Lower leg skin (tissue), 4 donors: ENCODE results near the gene IFNGR1. TPM values are rescaled to one million over a fixed set of nuclear protein-coding genes. Genes with fewer than 3 reads are reported as not detected.

Experiments
- DNase-seq, 2 donors: peaks; one replicate each; pipeline ENCODE4 v3.0.0-alpha.2; 2019; ENCODE audit warnings: low spot score in 2 of 2
- H3K4me3 ChIP-seq: fragments of 200-600 bp; sonication (generic); 2 replicates; pipeline ENCODE4 v1.5.1; 2017; ENCODE audit warnings: mild to moderate bottlenecking, low read depth; ENCODE audit not compliant: poor library complexity, severe bottlenecking
- POLR2A ChIP-seq, 2 donors: fragments of 450-650 bp; IDR thresholded peaks; one replicate each; pipeline ENCODE4 v1.6.1; 2016 to 2017; ENCODE audit warnings: antibody characterized with exemption in 2 of 2, mild to moderate bottlenecking in 1 of 2, moderate library complexity in 1 of 2
- WGBS, 2 donors: methylation state at CpG; one replicate each; pipeline ENCODE4 v1.1.5; 2018; 5-methylcytosine and 5-hydroxymethylcytosine counted together
- intact Hi-C: fragments of 100-400 bp; cut with DNase I; formaldehyde crosslinking; loops from one replicate; pipeline ENCODE4 v1.15.0; 2023; ENCODE audit warnings: low total_unique reads
- total RNA-seq, 4 donors: library from RNA; depleted of rRNA; stranded (reverse); fragments of >200 nt; gene quantifications; one replicate each; pipeline ENCODE4 v1.1.0, GENCODE V29; 2016
- TF ChIP-seq, protein P1 (sequence below), 3 donors: fragments of 450-650 bp; IDR thresholded peaks; one replicate each; pipeline ENCODE4 v1.5.1; 2016; ENCODE audit warnings: antibody characterized with exemption in 3 of 3, mild to moderate bottlenecking in 3 of 3, moderate library complexity in 2 of 3

Gene IFNGR1
- total RNA-seq, 4 donors from 2014 or later: 64.2 to 92.1 (median 83.0) TPM

GRCh38 chr6:137227871-137228302, 8.7 kb upstream of the IFNGR1 start:
- no peak for TF ChIP-seq POLR2A (IDR thresholded peaks at IDR 0.05)
- TF ChIP-seq, protein P1, sequence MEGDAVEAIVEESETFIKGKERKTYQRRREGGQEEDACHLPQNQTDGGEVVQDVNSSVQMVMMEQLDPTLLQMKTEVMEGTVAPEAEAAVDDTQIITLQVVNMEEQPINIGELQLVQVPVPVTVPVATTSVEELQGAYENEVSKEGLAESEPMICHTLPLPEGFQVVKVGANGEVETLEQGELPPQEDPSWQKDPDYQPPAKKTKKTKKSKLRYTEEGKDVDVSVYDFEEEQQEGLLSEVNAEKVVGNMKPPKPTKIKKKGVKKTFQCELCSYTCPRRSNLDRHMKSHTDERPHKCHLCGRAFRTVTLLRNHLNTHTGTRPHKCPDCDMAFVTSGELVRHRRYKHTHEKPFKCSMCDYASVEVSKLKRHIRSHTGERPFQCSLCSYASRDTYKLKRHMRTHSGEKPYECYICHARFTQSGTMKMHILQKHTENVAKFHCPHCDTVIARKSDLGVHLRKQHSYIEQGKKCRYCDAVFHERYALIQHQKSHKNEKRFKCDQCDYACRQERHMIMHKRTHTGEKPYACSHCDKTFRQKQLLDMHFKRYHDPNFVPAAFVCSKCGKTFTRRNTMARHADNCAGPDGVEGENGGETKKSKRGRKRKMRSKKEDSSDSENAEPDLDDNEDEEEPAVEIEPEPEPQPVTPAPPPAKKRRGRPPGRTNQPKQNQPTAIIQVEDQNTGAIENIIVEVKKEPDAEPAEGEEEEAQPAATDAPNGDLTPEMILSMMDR (IDR thresholded peaks at IDR 0.05): no peak
- 60 to 63% methylated on average over 4 of the region's 4 CpGs for WGBS, 2 donors
- no peak overlapping the region for H3K4me3 ChIP-seq
- no peak for DNase-seq
- intact Hi-C loops: no loop called here

- H3K4me3 ChIP-seq: no peak overlapping the region
- WGBS, 2 donors: 86 to 88% methylated on average over 4 of the region's 4 CpGs
- intact Hi-C loops: no loop called here
- DNase-seq: no peak
- TF ChIP-seq, protein P1 (IDR thresholded peaks at IDR 0.05): no peak
- TF ChIP-seq POLR2A (IDR thresholded peaks at IDR 0.05): no peak
Measured at GRCh38 chr6:137226697-137227096, 7.5 kb upstream of the IFNGR1 start.

- WGBS, 2 donors: 82 to 88% methylated on average over 2 of the region's 2 CpGs
- TF ChIP-seq, protein P1 (IDR thresholded peaks at IDR 0.05): no peak
- H3K4me3 ChIP-seq: no peak overlapping the region
- intact Hi-C loops: no loop called here
- DNase-seq: no peak
Measured at GRCh38 chr6:137224799-137225198, 5.6 kb upstream of the IFNGR1 start.

DNA sequence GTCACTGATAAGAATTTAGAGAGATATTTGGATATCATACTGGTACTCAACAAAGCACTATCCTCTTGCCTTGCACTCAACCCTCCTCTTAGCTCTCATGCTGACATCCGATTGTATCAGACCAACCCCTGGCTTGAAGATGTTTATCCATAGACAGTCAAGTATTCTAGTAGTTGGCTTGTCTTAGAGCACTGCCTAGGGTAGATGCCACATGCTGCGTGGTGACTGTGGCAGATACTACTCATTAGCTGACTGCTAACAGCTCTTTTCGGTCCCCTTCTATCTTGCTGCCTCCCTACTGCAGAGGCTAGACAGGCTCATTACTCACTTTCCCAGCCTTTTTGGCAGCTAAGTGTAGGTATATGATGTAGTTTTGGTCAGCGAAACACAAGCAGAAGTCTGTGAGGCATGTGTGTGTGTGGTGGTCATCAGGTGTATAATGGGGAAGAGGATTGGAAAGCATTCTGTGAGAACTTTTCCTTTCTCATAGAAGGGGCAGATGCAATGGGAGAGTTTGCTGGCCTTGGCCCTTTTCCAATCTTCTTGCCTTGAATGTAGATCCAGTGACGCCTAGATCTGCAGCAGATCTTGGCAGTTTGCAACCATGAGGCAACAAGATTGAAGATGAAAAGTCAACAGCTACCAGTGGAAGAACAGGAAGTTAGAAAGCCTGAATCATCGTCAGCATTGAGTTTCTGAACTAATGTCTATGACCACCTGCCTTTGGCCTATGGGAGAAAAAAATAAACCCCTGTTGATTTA, 4.4 kb upstream of the IFNGR1 start:
- peak in 1 of 2 donors; percentile 68 for DNase-seq
- TF ChIP-seq, protein P1 (IDR thresholded peaks at IDR 0.05): no peak
- TF ChIP-seq POLR2A (IDR thresholded peaks at IDR 0.05): no peak
- WGBS, 2 donors: 64 to 68% methylated on average over 6 of the region's 6 CpGs
- intact Hi-C loops: no loop called here
- no peak overlapping the region for H3K4me3 ChIP-seq

- TF ChIP-seq, protein P1 (IDR thresholded peaks at IDR 0.05): no peak
- TF ChIP-seq POLR2A (IDR thresholded peaks at IDR 0.05): no peak
- 36 to 45% methylated on average over 3 of the region's 3 CpGs for WGBS, 2 donors
- intact Hi-C loops: no loop called here
- no peak overlapping the region for H3K4me3 ChIP-seq
- DNase-seq: no peak
Measured at GRCh38 chr6:137222381-137222780, 3.2 kb upstream of the IFNGR1 start.
